GM21423 (cell line): Measurements from ENCODE around the gene PCDHB1.
"Not testable (repeated sequence)": the region's sequence is repeated elsewhere in the genome, so short reads cannot be mapped to it uniquely, and the experiment has no call there.

Source experiments
- ATAC-seq: cut with Tn5 transposase; IDR thresholded peaks from one replicate; pipeline ENCODE4 v1.9.1; 2021; ENCODE audit warnings: mild to moderate bottlenecking, moderate library complexity; ENCODE audit not compliant: unreplicated experiment

The PCDHB1 gene

GRCh38 chr5:141051521-141051866, 320 bp downstream of the PCDHB1 start:
- no peak for ATAC-seq

- no peak for ATAC-seq
These were observed 26.7 kb downstream of the PCDHB1 start for GRCh38 chr5:141077826-141078225.

GRCh38 chr5:141082228-141082627, 31.1 kb downstream of the PCDHB1 start:
- no peak for ATAC-seq

- no peak for ATAC-seq
These were observed 33.4 kb downstream of the PCDHB1 start for GRCh38 chr5:141084487-141084989.

- no peak for ATAC-seq
These were observed 43.5 kb downstream of the PCDHB1 start, which contains the start of gene PCDHB2 for GRCh38 chr5:141094481-141095262. PCDHB2 (plus strand) TSS chr5:141094615; CDS start chr5:141094791, 176 bp downstream.

GRCh38 chr5:141095263-141095641, 44.1 kb downstream of the PCDHB1 start:
- no peak for ATAC-seq

GRCh38 chr5:141096181-141096580, 45.0 kb downstream of the PCDHB1 start:
- not testable (repeated sequence) for ATAC-seq

- ATAC-seq = not testable (repeated sequence)
These were observed 45.4 kb downstream of the PCDHB1 start for GRCh38 chr5:141096586-141096985.

- ATAC-seq = no peak
These were observed 49.1 kb downstream of the PCDHB1 start, which contains the start of gene PCDHB3 for GRCh38 chr5:141100243-141100805. PCDHB3 (plus strand) TSS chr5:141100473; CDS start chr5:141100650, 177 bp downstream.

- no peak for ATAC-seq
These were observed 49.9 kb downstream of the PCDHB1 start for GRCh38 chr5:141101059-141101458.

GRCh38 chr5:141102070-141102469, 50.9 kb downstream of the PCDHB1 start:
- not testable (repeated sequence) for ATAC-seq

- ATAC-seq = not testable (repeated sequence)
These were observed 51.3 kb downstream of the PCDHB1 start for GRCh38 chr5:141102471-141102870.

GRCh38 chr5:141105350-141105749, 54.2 kb downstream of the PCDHB1 start:
- no peak for ATAC-seq
